Measurements from ENCODE around the gene NTM. TPM values are rescaled to one million over a fixed set of nuclear protein-coding genes. Genes with fewer than 3 reads are reported as not detected.

Gene NTM
- total and polyA plus RNA-seq, 2 of the 8 experiments (the other 6 are each of a cell fraction or from before 2014, with no cell fraction given) = 13.4 to 20.0 TPM

DNA sequence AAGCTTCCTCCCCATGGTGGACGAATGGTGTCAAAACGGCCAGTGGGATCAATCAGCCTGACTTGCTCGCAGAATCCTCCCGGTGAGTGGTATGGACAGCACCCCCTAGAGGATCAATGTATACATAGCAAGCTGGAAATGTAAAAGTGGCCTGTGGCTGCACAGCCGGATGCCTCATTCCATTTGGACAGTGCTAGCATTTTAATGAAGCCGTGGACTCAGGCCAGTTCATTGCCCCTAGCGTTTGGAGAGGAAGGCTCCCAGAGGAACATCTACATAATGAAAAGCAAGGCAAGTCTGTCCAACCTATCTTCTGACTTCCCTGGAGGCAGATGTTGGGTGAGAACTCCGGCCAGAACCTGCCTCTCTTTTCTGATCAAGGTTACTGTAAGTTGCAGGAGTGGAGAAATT, 942.3 kb downstream of the NTM start:
- H3K4me3 ChIP-seq (ENCODE audit: extremely low read depth in 1 of 4, insufficient read depth in 2 of 4, low read depth in 3 of 4, low read length in 4 of 4) = no peak overlapping the region
- H3K79me1 ChIP-seq (ENCODE audit: low read depth, low read length) = no peaks in the 10 kb centered on the region; the same call in 1 of the 2 replicates
- H3K9ac ChIP-seq (replicated peaks in 1 of 4; ENCODE audit: extremely low read depth in 1 of 4, low read depth in 3 of 4, low read length in 3 of 4) = no peak overlapping the region
- TF ChIP-seq RAD21 (IDR thresholded peaks at IDR 0.05 in 1 of 2, conservative IDR thresholded peaks at IDR 0.05 in 1 of 2; ENCODE audit: low read depth in 2 of 2, low read length in 2 of 2) (peak; percentile 64 to 76), EP300 (IDR thresholded peaks at IDR 0.05; ENCODE audit: borderline replicate concordance in 1 of 2, low read depth in 2 of 2, low read length in 2 of 2) (no peak), CREB1 (IDR thresholded peaks at IDR 0.05) (no peak), SP4 (IDR thresholded peaks at IDR 0.05; ENCODE audit: low read length) (no peak), TEAD4 (IDR thresholded peaks at IDR 0.05; ENCODE audit: low read depth, low read length) (peak; percentile 16; the same call in 1 of the 2 replicates), CBX5 (IDR thresholded peaks at IDR 0.05; ENCODE audit: low read depth, low read length) (no peak)
- TF ChIP-seq, protein P1, sequence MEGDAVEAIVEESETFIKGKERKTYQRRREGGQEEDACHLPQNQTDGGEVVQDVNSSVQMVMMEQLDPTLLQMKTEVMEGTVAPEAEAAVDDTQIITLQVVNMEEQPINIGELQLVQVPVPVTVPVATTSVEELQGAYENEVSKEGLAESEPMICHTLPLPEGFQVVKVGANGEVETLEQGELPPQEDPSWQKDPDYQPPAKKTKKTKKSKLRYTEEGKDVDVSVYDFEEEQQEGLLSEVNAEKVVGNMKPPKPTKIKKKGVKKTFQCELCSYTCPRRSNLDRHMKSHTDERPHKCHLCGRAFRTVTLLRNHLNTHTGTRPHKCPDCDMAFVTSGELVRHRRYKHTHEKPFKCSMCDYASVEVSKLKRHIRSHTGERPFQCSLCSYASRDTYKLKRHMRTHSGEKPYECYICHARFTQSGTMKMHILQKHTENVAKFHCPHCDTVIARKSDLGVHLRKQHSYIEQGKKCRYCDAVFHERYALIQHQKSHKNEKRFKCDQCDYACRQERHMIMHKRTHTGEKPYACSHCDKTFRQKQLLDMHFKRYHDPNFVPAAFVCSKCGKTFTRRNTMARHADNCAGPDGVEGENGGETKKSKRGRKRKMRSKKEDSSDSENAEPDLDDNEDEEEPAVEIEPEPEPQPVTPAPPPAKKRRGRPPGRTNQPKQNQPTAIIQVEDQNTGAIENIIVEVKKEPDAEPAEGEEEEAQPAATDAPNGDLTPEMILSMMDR (IDR thresholded peaks at IDR 0.05; ENCODE audit: control extremely low read depth in 1 of 3, insufficient read depth in 1 of 3, low read depth in 1 of 3, low read length in 3 of 3) = peak; percentile 72 to 92 (median 82)
- TF ChIP-seq, protein P2, sequence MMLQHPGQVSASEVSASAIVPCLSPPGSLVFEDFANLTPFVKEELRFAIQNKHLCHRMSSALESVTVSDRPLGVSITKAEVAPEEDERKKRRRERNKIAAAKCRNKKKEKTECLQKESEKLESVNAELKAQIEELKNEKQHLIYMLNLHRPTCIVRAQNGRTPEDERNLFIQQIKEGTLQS (IDR thresholded peaks at IDR 0.05; ENCODE audit: insufficient read depth, low read depth, low read length) = no peak
- no peak overlapping the region for H3K23ac ChIP-seq (ENCODE audit: insufficient read length)
- no peak overlapping the region for H3K4ac ChIP-seq (replicated peaks; ENCODE audit: insufficient read length, low read depth, low read length)
- peak; percentile 92 for FAIRE-seq
- no peaks in the 10 kb centered on the region for H3K23me2 ChIP-seq (ENCODE audit: low read depth, low read length)
- H3K18ac ChIP-seq (ENCODE audit: extremely low read depth, low read length) = no peak overlapping the region
- H4K8ac ChIP-seq (ENCODE audit: extremely low read depth, insufficient read depth, low read length) = no peak overlapping the region
- H3K9me3 ChIP-seq (ENCODE audit: insufficient read depth in 2 of 2, low read depth in 1 of 2, low read length in 1 of 2) = no peaks in the 10 kb centered on the region
- no peak overlapping the region for H3K4me2 ChIP-seq (ENCODE audit: insufficient read depth in 1 of 2, low read depth in 2 of 2, low read length in 2 of 2)
- no peak overlapping the region for H2AFZ ChIP-seq (ENCODE audit: low read length)
- H2BK20ac ChIP-seq (ENCODE audit: low read length) = no peak overlapping the region
- no peaks in the 10 kb centered on the region for H3K36me3 ChIP-seq (ENCODE audit: control insufficient read depth in 2 of 4, insufficient read depth in 4 of 4, low read length in 3 of 4)
- H3K27me3 ChIP-seq (replicated peaks in 1 of 4; ENCODE audit: control insufficient read depth in 3 of 4, extremely low read depth in 1 of 4, insufficient read depth in 3 of 4, low read length in 3 of 4) = no peaks in the 10 kb centered on the region
- H2BK120ac ChIP-seq (replicated peaks; ENCODE audit: low read depth, low read length) = no peak overlapping the region
- WGBS, 2 experiments (ENCODE audit: extremely low coverage in 1 of 2, insufficient coverage in 1 of 2, insufficient read length in 1 of 2, insufficient replicate concordance in 2 of 2, low coverage in 1 of 2, low lambda C conversion rate in 2 of 2, missing lambda C conversion rate in 1 of 2) = 52% methylated on average over 8 of the region's 8 CpGs; no CpG with 5 or more reads in 1 of the 2 experiments
- H3K14ac ChIP-seq (ENCODE audit: insufficient read length) = no peak overlapping the region
- no peaks in the 10 kb centered on the region; a peak in 1 of 7 replicates for H3K4me1 ChIP-seq (replicated peaks in 1 of 4; ENCODE audit: control insufficient read depth in 3 of 4, insufficient read depth in 4 of 4, low read length in 3 of 4)
- H3K56ac ChIP-seq (replicated peaks; ENCODE audit: insufficient read length, low read depth, low read length) = no peak overlapping the region
- H2BK5ac ChIP-seq (ENCODE audit: low read depth, low read length) = no peak overlapping the region
- H2BK12ac ChIP-seq (ENCODE audit: low read depth, low read length) = no peak overlapping the region
- no peak overlapping the region for H2AK5ac ChIP-seq (ENCODE audit: low read depth, low read length)
- no peaks in the 10 kb centered on the region for H4K20me1 ChIP-seq (replicated peaks in 1 of 2; ENCODE audit: control insufficient read depth in 1 of 2, insufficient read depth in 2 of 2, low read length in 2 of 2)
- no peak overlapping the region for H2BK15ac ChIP-seq (ENCODE audit: low read length)
- H4K5ac ChIP-seq (ENCODE audit: insufficient read length, low read depth, low read length) = no peak overlapping the region
- no peak overlapping the region for H4K91ac ChIP-seq (replicated peaks; ENCODE audit: insufficient read length, low read length)
- ChIA-PET POLR2A (ENCODE audit: partially characterized antibody) (no interaction called here), CTCF (ENCODE audit: partially characterized antibody) (interaction anchor here (0.6 to 9.5 kb wide), 54 partner anchors 8 to 749 kb away, joined by 3 to 146 read pairs (median 4); no protein-coding TSS in a partner anchor)
- peak in 1 of 2 experiments; percentile 23 for DNase-seq (ENCODE audit: low read depth in 1 of 2, low spot score in 2 of 2)
- no peaks in the 10 kb centered on the region for H3K79me2 ChIP-seq (ENCODE audit: control insufficient read depth in 1 of 2, insufficient read depth in 2 of 2, low read length in 2 of 2)
- H3K27ac ChIP-seq (ENCODE audit: low read depth, low read length) = no peak overlapping the region
